AG09319 (cell line): ENCODE data around the gene HDAC8.

ENCODE experiments used
- DNase-seq: peaks from one replicate; pipeline ENCODE4 v3.0.0-alpha.2; 2010; ENCODE audit warnings: low read depth; ENCODE audit errors: extremely low read depth
- CTCF ChIP-seq: IDR thresholded peaks from 2 replicates; pipeline ENCODE4 v1.5.1; 2011; ENCODE audit warnings: low read depth, mild to moderate bottlenecking, inconsistent platforms, low read length, moderate library complexity

The HDAC8 gene

DNA sequence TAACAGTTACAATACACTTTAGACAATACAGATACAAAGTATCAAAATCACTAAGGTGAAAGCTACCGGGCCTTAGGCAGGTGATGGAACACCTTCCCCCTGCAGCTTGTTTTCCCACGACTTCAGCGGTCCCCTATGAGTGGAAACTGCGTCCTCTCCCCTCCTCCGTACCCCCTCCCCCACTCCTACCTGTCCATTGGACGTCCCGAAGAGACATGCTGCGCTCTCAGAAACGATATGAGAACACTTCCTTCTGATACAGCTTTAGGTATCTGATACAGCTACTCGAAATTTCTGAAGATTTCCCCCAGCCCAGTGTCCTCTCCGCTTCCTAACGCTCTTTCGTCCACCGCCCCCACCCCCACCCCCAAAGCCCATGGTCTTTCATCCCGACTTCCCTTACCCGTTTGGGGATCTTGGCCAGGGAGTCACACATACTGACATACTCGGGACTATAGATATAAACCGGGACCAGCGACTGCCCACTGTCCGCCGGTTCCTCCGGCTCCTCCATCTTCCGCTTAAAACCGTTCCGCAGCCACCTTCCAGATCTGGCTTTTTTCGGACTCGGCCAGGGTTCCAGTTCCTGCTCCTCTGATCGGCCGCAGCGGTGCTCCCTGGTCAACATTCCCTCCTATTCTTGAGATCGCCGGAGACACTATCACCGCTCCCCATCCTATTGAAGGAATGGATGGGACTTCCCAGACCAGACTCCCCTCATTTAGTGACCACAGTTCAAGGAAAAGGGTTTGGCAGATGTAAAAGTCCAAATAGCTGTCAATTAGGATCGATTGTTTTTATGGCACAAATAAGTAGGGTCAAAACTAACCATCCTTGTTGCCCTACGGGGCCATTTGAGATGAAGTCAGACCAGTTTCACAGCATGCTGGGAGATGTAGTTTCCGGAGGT, at the start of gene HDAC8:
Gene HDAC8 (minus strand): TSS at position 596 of the 910 bp plus-strand sequence. CDS start 82 bp downstream, at position 514.
- peak; percentile 40 for DNase-seq
- TF ChIP-seq CTCF, result no peak

DNA sequence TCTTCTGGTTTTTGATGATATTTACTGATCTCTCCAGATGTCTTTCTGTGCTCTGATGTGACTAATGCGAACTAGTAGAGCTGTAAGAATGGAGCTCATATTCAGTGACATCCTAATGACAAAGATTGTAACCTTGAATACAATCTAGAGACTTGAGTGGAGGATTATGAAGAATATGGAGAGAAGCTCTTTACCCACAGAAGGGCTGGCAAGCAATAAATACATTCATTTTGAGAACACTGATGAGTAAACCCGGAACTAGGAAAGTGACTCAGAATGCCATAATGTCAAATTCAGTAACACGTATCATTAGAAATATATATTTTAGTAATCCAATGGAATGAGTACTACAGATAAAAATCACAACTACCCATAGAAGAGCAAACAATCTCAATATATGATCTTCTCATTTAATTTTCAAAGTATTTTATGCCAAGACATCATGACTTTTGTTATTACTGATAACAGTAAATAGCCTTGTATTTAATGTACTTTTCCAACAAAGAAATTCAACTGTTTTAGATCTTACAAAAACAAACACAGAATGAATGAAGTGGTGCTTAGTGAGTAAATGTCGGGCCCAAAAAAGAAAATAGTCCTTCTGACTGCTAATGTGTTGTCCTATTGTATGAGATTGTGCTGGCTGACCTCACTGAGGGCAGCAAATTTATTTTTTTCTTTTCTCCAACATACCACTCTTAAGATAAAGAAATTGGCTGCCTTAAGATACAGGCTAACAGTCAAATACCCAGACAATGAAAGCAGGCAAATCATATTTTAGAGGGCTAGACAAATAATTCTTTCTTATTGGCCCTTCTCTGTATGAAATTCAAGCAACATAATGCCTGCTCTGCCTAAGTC, 49.2 kb upstream of the HDAC8 start:
- TF ChIP-seq CTCF, result no peak
- DNase-seq, result no peak

DNA sequence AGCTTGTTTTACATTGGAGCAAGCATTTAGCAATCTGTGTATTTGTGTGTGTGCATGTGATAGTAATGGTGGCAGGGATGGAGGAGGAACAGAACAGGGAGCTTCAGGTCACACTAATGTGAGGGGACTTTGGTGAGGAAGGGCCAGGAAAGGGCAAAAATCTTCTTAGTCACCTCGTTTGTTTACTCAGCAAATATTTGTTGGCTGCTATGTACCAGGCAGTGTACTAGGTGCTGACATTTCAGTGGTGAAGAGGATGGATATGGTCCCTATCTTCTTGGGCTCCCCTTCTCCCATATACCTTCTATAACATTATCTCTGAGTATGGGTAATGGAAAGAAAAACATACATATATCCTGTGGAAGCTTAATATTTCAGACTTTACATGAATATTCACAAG, 48.5 kb upstream of the HDAC8 start:
- DNase-seq, result no peak

GRCh38 chrX:72620550-72621145, 48.0 kb upstream of the HDAC8 start:
- peak; percentile 22 for DNase-seq
- TF ChIP-seq CTCF, result no peak

More for the DNA sequence above, 48.5 kb upstream of the HDAC8 start:
- no peak for TF ChIP-seq CTCF

GRCh38 chrX:72609313-72609712, 36.7 kb upstream of the HDAC8 start:
- no peak for TF ChIP-seq CTCF
- DNase-seq, result no peak

- no peak for DNase-seq
- TF ChIP-seq CTCF, result no peak
Measured at GRCh38 chrX:72604705-72605104, 32.1 kb upstream of the HDAC8 start.
